Subcutaneous adipose tissue (tissue), 4 donors: ENCODE results near the gene TAF11L14. TPM values are rescaled to one million over a fixed set of nuclear protein-coding genes. Genes with fewer than 3 reads are reported as not detected.
"Not testable (repeated sequence)": the region's sequence is repeated elsewhere in the genome, so short reads cannot be mapped to it uniquely, and the experiment has no call there.

Experiments
- CTCF ChIP-seq: fragments of 450-650 bp; IDR thresholded peaks from one replicate; pipeline ENCODE4 v1.5.1; 2016; ENCODE audit warnings: low read depth, mild to moderate bottlenecking, control low read depth, antibody characterized with exemption, moderate library complexity
- total RNA-seq, 4 donors: library from RNA; depleted of rRNA; stranded (reverse); fragments of >200 nt; gene quantifications; one replicate each; pipeline ENCODE4 v1.1.0, GENCODE V29; 2016

Gene TAF11L14
- total RNA-seq, 4 donors from 2014 or later: not detected

GRCh38 chr5:17610092-17610491 is 24.2 kb upstream of the TAF11L14 start, which contains the start of gene TAF11L12:
TSS of gene TAF11L12 (plus strand) at chr5:17610392.
- not testable (repeated sequence) for TF ChIP-seq CTCF

GRCh38 chr5:17614872-17615605 is 19.2 kb upstream of the TAF11L14 start:
- TF ChIP-seq CTCF: no peak

GRCh38 chr5:17619354-17619753 is 14.9 kb upstream of the TAF11L14 start:
- no peak for TF ChIP-seq CTCF

GRCh38 chr5:17620627-17621026 is 13.6 kb upstream of the TAF11L14 start:
- no peak for TF ChIP-seq CTCF

GRCh38 chr5:17625686-17626085 is 8.6 kb upstream of the TAF11L14 start:
- no peak for TF ChIP-seq CTCF

- not testable (repeated sequence) for TF ChIP-seq CTCF
Measured at GRCh38 chr5:17631788-17632187, 2.5 kb upstream of the TAF11L14 start, which contains the start of gene TAF11L13. TSS of gene TAF11L13 (plus strand) at chr5:17632088.

GRCh38 chr5:17655921-17656320 is 21.7 kb downstream of the TAF11L14 start:
- TF ChIP-seq CTCF: no peak
